Activated gamma-delta T cell treated with Interleukin-2 at 50 U/mL for 16 hours (primary cell): ENCODE measurements around the gene C3orf33.
"Not testable (repeated sequence)": the region's sequence is repeated elsewhere in the genome, so short reads cannot be mapped to it uniquely, and the experiment has no call there.

Experiments
- DNase-seq: peaks from one replicate; pipeline ENCODE4 v3.0.0-alpha.2; 2020

Gene C3orf33

GRCh38 chr3:155805802-155806618, at the start of gene C3orf33:
C3orf33 (minus strand) TSS chr3:155806278; CDS start chr3:155806252, 26 bp downstream.
- peak; percentile 73 for DNase-seq

- DNase-seq = peak; percentile 98
These were observed 48.3 kb upstream of the C3orf33 start, which contains the start of gene SLC33A1 for GRCh38 chr3:155854141-155854940. SLC33A1 (minus strand) TSS chr3:155854427; CDS start chr3:155853997, 430 bp downstream.

- DNase-seq = peak; percentile 19
These were observed 47.4 kb upstream of the C3orf33 start for GRCh38 chr3:155853214-155854140.

GRCh38 chr3:155852341-155852740, 46.3 kb upstream of the C3orf33 start:
- no peak for DNase-seq

- not testable (repeated sequence) for DNase-seq
These were observed 43.3 kb upstream of the C3orf33 start for GRCh38 chr3:155849404-155849803.

GRCh38 chr3:155847993-155848392, 41.9 kb upstream of the C3orf33 start:
- no peak for DNase-seq

GRCh38 chr3:155846119-155846518, 40.0 kb upstream of the C3orf33 start:
- DNase-seq = no peak

- no peak for DNase-seq
These were observed 37.5 kb upstream of the C3orf33 start for GRCh38 chr3:155843569-155843968.

- DNase-seq = no peak
These were observed 29.4 kb upstream of the C3orf33 start for GRCh38 chr3:155835341-155836071.

- DNase-seq = not testable (repeated sequence)
These were observed 22.5 kb upstream of the C3orf33 start for GRCh38 chr3:155828490-155829098.

GRCh38 chr3:155815030-155815545, 9.0 kb upstream of the C3orf33 start:
- no peak for DNase-seq

GRCh38 chr3:155813224-155813623, 7.1 kb upstream of the C3orf33 start:
- not testable (repeated sequence) for DNase-seq

- no peak for DNase-seq
These were observed 3.1 kb upstream of the C3orf33 start for GRCh38 chr3:155809181-155809580.

GRCh38 chr3:155807823-155808222, 1.7 kb upstream of the C3orf33 start:
- no peak for DNase-seq

- DNase-seq = no peak
These were observed 775 bp downstream of the C3orf33 start for GRCh38 chr3:155805204-155805801.

- no peak for DNase-seq
These were observed 1.8 kb downstream of the C3orf33 start for GRCh38 chr3:155804323-155804722.

- DNase-seq = no peak
These were observed 13.5 kb downstream of the C3orf33 start for GRCh38 chr3:155792532-155792931.

GRCh38 chr3:155791190-155791589, 14.9 kb downstream of the C3orf33 start:
- no peak for DNase-seq

GRCh38 chr3:155790272-155790925, 15.7 kb downstream of the C3orf33 start:
- DNase-seq = no peak

GRCh38 chr3:155785662-155786295, 20.3 kb downstream of the C3orf33 start:
- no peak for DNase-seq
